HCT116 (cell line): ENCODE data around the gene IPO13. TPM values are rescaled to one million over a fixed set of nuclear protein-coding genes. Genes with fewer than 3 reads are reported as not detected.

Source experiments
- ATAC-seq: fragments of 200-7000 bp; cut with Tn5 transposase; 2 replicates; pipeline ENCODE4 v1.9.1; 2020; ENCODE audit warnings: mild to moderate bottlenecking, moderate library complexity
- BruUV-seq: library from RNA; stranded (reverse); fragments of 400-500 nt; replicated peaks from 2 replicates; lab custom pipeline; 2021; lab: Mats Ljungman, UMichigan
- CTCF ChIA-PET: fragments of 300-600 bp; sonication (Branson Sonifier 250); formaldehyde crosslinking; loops from one replicate; lab custom pipeline; 2021; ENCODE audit warnings: antibody characterized with exemption; lab: Charles Lee
- POLR2A ChIA-PET: fragments of 300-600, 350-600 bp; sonication (Branson Sonifier 250); formaldehyde crosslinking; loops from one replicate; lab custom pipeline; 2021; ENCODE audit warnings: antibody characterized with exemption; lab: Charles Lee
- RAD21 ChIA-PET, 2 experiments: fragments of 300-600 bp; sonication (Branson Sonifier 250); formaldehyde crosslinking; loops; one replicate each; lab custom pipeline; 2023; ENCODE audit warnings: low total read pairs in 2 of 2; ENCODE audit not compliant: uncharacterized antibody in 2 of 2, unreplicated experiment in 2 of 2, low non-redundant PET in 1 of 2; lab: Charles Lee
- DNase-seq: peaks from one replicate; pipeline ENCODE4 v3.0.0-alpha.2; 2010; ENCODE audit warnings: low read depth, low spot score
- H2AFZ ChIP-seq: fragments of 200-600 bp; shearing (Covaris generic), sonication (generic); 2 replicates; pipeline ENCODE4 v1.6.1; 2017; ENCODE audit warnings: low read depth, mixed run types, mixed read lengths, antibody characterized with exemption, low read length; ENCODE audit not compliant: poor library complexity, severe bottlenecking
- H3K27ac ChIP-seq: 2 replicates; pipeline ENCODE4 v1.5.1; 2012; ENCODE audit warnings: low read depth, low read length
- H3K27me3 ChIP-seq: fragments of 200-600 bp; sonication (generic); 2 replicates; pipeline ENCODE4 v1.6.1; 2016; ENCODE audit warnings: mixed run types, low read length, mixed read lengths; ENCODE audit not compliant: insufficient read depth
- H3K36me3 ChIP-seq, 2 experiments: fragments of 200-500 bp in 1 of 2; fragments of 200-600 bp in 1 of 2; sonication (Bioruptor generic) in 1 of 2; sonication (generic) in 1 of 2; 2 replicates each; pipeline versions ENCODE4 v1.5.1 to v1.6.1; 2014 to 2016; ENCODE audit warnings: low read length in 2 of 2, inconsistent platforms in 1 of 2, mixed read lengths in 1 of 2, mixed run types in 1 of 2; ENCODE audit not compliant: insufficient read depth in 2 of 2, control insufficient read depth in 1 of 2
- H3K4me1 ChIP-seq, 2 experiments: fragments of 200-600 bp in 1 of 2; sonication (generic) in 1 of 2; 2 replicates each; pipeline versions ENCODE4 v1.5.1 to v1.6.1; 2012 to 2017; ENCODE audit warnings: low read length in 2 of 2, inconsistent platforms in 1 of 2, mild to moderate bottlenecking in 1 of 2, mixed read lengths in 1 of 2, mixed run types in 1 of 2, moderate library complexity in 1 of 2; ENCODE audit not compliant: insufficient read depth in 2 of 2, control insufficient read depth in 1 of 2
- H3K4me2 ChIP-seq: fragments of 200-600 bp; sonication (generic); 2 replicates; pipeline ENCODE4 v1.6.1; 2017; ENCODE audit warnings: mixed run types, low read length, mixed read lengths
- H3K4me3 ChIP-seq, 2 experiments: fragments of 200-600 bp in 1 of 2; sonication (generic) in 1 of 2; replicated peaks in 1 of 2; 2 replicates each; pipeline ENCODE4 v1.5.1; 2011 to 2016; ENCODE audit warnings: low read length in 2 of 2, control low read depth in 1 of 2, low read depth in 1 of 2, mild to moderate bottlenecking in 1 of 2, mixed read lengths in 1 of 2, mixed run types in 1 of 2
- H3K79me2 ChIP-seq: fragments of 200-600 bp; sonication (generic); 2 replicates; pipeline ENCODE4 v1.6.1; 2017; ENCODE audit warnings: mild to moderate bottlenecking, mixed run types, low read length, moderate library complexity, mixed read lengths; ENCODE audit not compliant: insufficient read depth
- H3K9ac ChIP-seq: fragments of 200-600 bp; sonication (generic); 2 replicates; pipeline ENCODE4 v1.6.1; 2016; ENCODE audit warnings: low read length, mixed read lengths
- H3K9me2 ChIP-seq: fragments of 200-600 bp; sonication (generic), shearing (Covaris generic); 2 replicates; pipeline ENCODE4 v1.6.1; 2017; ENCODE audit warnings: mixed run types, mild to moderate bottlenecking, moderate library complexity; ENCODE audit not compliant: insufficient read depth
- H3K9me3 ChIP-seq, 2 experiments: fragments of 200-500 bp in 1 of 2; fragments of 200-600 bp in 1 of 2; sonication (Bioruptor generic) in 1 of 2; sonication (generic) in 1 of 2; 2 replicates each; pipeline ENCODE4 v1.6.1; 2014 to 2017; ENCODE audit warnings: low read length in 2 of 2, mixed read lengths in 2 of 2, inconsistent platforms in 1 of 2, low read depth in 1 of 2, mild to moderate bottlenecking in 1 of 2, mixed run types in 1 of 2, moderate library complexity in 1 of 2; ENCODE audit not compliant: control insufficient read depth in 1 of 2, insufficient read depth in 1 of 2
- H4K20me1 ChIP-seq: fragments of 200-600 bp; sonication (generic), shearing (Covaris generic); 2 replicates; pipeline ENCODE4 v1.6.1; 2017; ENCODE audit warnings: mixed run types, mild to moderate bottlenecking, moderate library complexity; ENCODE audit not compliant: insufficient read depth
- ATF3 ChIP-seq: IDR thresholded peaks from 2 replicates; pipeline ENCODE4 v1.6.1; 2012
- EGR1 ChIP-seq: IDR thresholded peaks from 2 replicates; pipeline ENCODE4 v1.6.1; 2012; ENCODE audit warnings: low read depth
- EZH2phosphoT487 ChIP-seq: fragments of 200-600 bp; IDR thresholded peaks from 2 replicates; pipeline ENCODE4 v1.6.1; 2018; ENCODE audit warnings: antibody characterized with exemption, borderline replicate concordance
- POLR2A ChIP-seq: IDR thresholded peaks from 2 replicates; pipeline ENCODE4 v1.7.0; 2011; ENCODE audit warnings: borderline replicate concordance; ENCODE audit not compliant: insufficient read depth, insufficient read length; ENCODE audit errors: extremely low read depth
- POLR2AphosphoS5 ChIP-seq: IDR thresholded peaks from 2 replicates; pipeline ENCODE4 v1.6.1; 2011; ENCODE audit warnings: mild to moderate bottlenecking, low read depth, low read length, moderate library complexity
- REST ChIP-seq: IDR thresholded peaks from 2 replicates; pipeline ENCODE4 v1.6.1; 2012; ENCODE audit warnings: low read depth
- SP1 ChIP-seq: IDR thresholded peaks from 2 replicates; pipeline ENCODE4 v1.6.1; 2012; ENCODE audit warnings: low read depth
- SRF ChIP-seq: IDR thresholded peaks from 2 replicates; pipeline ENCODE4 v1.6.1; 2012; ENCODE audit warnings: low read depth
- ZFX ChIP-seq: fragments of 450-650 bp; IDR thresholded peaks from 2 replicates; pipeline ENCODE4 v1.6.1; 2017
- intact Hi-C: fragments of 100-400 bp; cut with micrococcal nuclease; formaldehyde crosslinking; loops from 2 replicates; pipeline ENCODE4 v1.10.0; 2022
- total RNA-seq: library from RNA; stranded (reverse); gene quantifications from one replicate; pipeline ENCODE4 v1.2.1, GENCODE V29; 2021; ENCODE audit not compliant: unreplicated experiment

Gene IPO13
- total RNA-seq, 1 experiment from 2014 or later = 18.7 TPM

- Histone ChIP-seq H3K9ac (no peak overlapping the region), H3K9me2 (no peaks in the 10 kb centered on the region), H3K9me3 (no peaks in the 10 kb centered on the region), H4K20me1 (no peaks in the 10 kb centered on the region), H3K27ac (no peak overlapping the region), H3K36me3 (0 out of 4 replicates have a peak, but pooled peaks cover 0 to 3% of the 10 kb centered on the region in 2 experiments), H3K4me2 (no peak overlapping the region), H3K4me1 (peaks cover 6 to 14% of the 10 kb centered on the region in 2 experiments; a peak in 3 of 4 replicates), H2AFZ (no peak overlapping the region), H3K4me3 (no peak overlapping the region), H3K27me3 (no peaks in the 10 kb centered on the region), H3K79me2 (peaks cover 11% of the 10 kb centered on the region; the same call in 1 of the 2 replicates)
- BruUV-seq = no TSS peak
- TF ChIP-seq POLR2A (no peak), SRF (no peak), SP1 (no peak), ZFX (no peak), EZH2phosphoT487 (no peak), POLR2AphosphoS5 (no peak), ATF3 (no peak), REST (no peak), EGR1 (no peak)
- ChIA-PET CTCF (no interaction called here), RAD21 (no interaction called here), POLR2A (no interaction called here)
- intact Hi-C loops = no loop called here
- ATAC-seq = no peak
- DNase-seq = no peak
These were observed 4.6 kb downstream of the IPO13 start for GRCh38 chr1:43951021-43951985.
